Stimulated activated CD8-positive, alpha-beta memory T cell treated with anti-CD3 and anti-CD28 coated beads, Interleukin-2, amount 100 ng/mL, for 48 hours (primary cell): ENCODE data around the gene KLK13.

Experiments
- DNase-seq, 2 donors: peaks; one replicate each; pipeline ENCODE4 v3.0.0-alpha.2; 2020; ENCODE audit warnings: low read depth in 2 of 2

Gene KLK13

DNA sequence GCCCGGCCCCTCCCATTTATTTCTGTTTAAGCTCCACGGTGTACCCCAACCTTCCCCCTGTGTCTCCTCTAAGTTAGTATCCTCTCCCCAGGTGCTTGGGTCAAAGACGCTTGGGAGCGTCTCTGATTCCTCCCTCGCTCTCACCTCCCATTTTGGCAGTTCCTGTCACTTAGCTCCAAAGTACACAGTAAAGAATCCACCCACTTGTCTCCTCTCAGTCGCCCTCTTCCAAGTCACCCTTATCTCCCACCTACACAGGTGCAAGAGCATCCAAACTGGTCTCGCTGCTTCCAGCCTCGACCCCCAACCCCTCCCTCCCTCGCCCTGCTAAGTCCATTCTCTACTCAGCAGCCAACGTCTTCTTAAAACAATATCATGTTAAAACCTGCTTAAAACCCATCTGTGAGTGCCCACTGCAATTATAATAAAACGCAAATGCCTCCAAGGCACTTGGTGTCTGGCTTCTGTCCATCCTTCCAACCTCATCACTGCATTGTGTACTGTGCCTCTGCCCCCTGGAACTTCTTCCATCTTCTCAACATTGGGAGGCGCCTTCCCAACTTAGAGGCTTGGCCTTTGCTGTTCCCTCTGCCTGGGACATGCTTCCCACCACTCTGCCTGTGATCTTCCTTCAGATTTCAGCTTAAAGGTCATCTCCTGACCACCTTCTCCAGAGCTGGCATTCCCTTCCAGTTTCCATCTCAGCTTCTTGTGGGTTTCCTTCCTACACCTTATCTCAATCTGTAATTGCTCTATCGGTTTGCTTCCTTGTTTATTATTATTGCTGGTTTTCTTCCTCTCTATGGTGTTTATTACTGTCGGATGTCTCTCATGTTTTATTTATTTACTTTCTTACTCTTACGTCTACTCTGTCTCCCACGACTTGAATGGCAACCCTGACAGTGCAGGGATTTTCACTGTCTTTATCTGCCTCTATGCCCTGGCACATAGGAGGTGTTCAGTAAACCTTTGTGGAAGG, 27.3 kb upstream of the KLK13 start:
- DNase-seq: no peak

DNA sequence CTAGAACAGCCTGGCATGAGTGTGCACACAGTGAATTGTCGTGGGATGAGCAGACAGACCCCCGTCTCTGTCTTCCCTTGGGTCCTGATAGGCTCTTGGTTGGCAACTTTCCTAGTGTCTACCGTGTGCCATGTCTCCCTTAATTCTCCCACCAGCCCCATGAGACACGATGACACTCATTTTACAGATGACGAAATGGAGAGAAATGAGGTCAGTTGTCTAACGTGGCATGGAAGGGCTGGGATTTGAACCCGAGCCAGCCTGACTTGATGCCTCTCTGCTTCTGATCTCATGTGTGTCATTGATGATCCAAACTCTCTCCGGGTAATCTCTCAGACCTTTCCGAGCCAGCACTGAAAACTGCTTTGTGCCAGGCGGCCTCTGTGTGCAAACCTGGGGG, 26.2 kb upstream of the KLK13 start:
- no peak for DNase-seq

DNA sequence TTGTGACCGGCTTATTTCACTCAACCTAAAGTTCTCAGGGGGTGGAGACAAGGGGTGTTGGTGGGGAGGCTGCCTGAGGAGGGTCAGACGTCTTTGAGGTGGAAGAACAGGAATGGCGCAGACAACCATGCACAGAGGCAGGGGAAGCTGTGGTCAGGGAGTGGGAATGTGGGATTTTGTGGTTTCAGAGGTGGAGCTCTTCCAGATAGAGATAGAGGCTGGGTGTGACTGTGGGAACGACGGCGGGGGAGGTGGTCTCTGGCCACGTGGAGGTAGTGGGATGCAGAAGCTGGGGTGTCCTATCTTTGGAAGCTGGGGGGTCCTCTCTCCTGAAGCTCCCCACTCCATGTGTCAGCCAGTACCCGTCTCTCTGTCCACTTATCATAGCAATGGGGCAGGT, 25.6 kb upstream of the KLK13 start:
- no peak for DNase-seq

DNA sequence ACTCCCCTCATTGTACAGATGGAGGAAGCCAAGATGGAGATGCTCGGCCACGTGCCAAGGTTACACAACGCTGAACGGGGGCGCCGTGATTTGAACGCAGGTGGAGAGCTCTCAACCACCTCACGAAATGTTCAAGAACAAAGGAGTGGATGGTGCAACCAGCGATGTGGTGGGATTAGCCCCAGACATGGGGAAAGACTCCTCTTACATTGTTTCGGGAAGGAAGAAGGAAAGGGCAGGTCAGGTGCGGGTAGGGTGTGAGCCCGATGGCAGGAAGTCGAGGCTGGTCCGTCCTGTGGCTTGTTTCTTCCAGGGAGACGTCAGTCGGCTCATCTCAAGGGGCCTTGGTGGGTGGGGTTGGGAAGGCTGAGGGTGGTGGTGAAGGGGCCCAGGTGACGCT, 24.9 kb upstream of the KLK13 start:
- no peak for DNase-seq

DNA sequence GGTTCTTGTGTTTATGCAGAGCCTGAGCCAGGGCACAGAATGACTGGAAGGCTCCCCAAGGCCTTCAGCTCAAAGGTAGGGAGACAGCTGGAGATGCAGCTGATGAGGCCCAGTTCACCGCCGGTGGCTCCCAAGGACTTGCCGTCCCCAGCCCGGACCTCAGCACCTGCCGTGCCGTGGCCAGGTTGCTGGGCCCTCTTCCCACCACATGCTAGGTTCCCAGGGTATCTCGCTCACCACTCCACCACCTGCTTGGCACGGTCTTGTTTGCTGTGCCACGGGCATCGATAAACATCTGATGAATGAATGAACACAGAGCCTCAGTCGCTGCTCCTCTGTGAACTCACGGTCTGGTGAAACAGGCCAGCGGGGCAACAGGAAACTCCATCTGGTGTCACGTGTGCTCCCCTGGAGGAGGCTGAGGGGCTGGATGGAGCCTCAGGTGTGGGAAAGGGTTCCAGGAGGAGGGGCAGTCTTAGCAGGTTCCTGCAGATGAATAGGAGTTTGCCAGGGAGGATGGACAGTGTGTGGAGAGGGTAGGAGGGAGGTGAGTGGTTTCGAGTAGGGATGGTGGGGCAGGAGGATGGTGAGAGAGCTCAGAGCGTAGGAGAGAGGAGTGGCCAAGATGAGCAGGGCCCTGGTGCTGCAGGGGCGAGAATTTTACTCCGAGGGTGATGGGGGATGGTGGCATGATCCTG, 21.4 kb upstream of the KLK13 start:
- no peak for DNase-seq

DNA sequence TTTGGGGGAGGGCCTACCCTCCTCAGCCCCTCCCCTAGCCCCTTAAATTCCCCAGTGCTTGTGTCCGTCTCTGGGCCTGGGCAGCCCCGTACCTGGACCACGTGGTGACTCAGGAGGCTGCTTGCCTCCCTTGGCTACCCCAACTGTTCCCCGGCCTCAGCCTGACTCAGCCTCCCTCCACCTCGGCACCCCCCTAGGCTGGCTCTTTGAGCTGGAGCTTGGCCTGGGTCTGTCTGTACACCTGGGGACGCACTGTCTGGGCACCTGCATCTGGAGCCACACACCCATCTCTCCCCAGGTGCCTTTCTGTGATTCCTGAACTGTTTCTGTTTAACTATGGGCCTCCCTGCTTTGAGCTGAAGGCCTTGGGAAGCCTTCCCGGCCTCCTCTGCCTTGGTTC, 19.6 kb upstream of the KLK13 start:
- no peak for DNase-seq

DNA sequence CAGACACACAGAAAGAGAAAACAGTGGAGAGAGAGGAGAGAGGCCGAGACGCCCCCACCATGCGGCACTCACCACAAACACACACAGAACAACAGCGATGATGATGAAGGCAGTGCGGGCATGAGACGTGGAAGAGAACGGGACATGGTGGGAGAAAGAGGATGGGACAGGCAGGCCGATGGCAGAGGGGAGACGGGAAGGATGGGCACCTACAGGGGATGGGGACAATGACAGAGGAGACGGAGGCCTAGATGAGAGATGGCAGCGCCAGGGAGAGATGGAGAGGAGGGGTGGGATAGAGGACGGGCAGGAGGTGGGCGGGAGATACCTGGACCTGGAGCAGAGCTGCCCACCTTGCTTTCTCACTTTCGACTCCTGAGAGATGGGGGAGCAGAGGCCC, 18.9 kb upstream of the KLK13 start:
- DNase-seq: no peak

DNA sequence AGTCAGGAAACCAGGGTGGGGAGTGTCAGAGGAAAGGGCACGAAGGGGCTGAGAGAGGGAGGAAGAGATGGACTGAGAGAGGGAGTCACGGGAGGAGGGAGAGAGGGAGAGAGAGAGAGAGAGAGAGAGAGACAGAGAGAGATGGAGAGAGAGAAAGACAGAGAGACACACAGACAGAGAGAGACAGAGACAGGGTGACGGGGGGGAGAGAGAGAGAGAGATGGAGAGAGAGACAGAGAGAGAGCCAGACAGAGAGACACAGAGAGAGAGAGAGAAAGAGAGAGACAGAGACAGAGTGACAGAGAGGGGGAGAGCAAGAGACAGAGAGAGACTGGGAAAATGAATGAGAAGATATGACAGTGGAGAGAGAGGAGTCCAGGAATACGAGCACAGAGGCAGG, 18.3 kb upstream of the KLK13 start:
- DNase-seq: no peak

DNA sequence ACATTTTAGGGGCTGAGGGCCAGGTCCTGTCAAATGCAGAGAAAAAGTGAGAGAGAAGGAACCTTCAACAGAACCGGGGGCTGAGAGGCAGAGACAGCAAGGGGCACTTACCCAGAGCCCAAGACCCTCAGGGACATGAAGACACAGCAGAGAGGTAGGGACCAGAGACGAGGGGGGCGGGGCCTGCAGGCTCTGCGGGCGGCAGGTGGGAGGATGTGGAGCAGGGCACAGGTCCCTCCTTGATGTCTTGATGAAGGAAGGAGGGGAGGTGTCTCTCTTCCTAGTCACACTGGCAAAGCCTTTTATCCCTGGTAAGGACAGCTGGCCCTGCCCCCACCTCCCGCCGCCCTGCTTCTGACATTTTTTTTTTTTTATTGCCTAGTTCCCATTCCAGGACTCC, 17.7 kb upstream of the KLK13 start, which contains the start of gene KLK14:
TSS of gene KLK14 (minus strand) at position 277 of the 400 bp plus-strand sequence. CDS start at position 4, 273 bp downstream.
- no peak for DNase-seq

DNA sequence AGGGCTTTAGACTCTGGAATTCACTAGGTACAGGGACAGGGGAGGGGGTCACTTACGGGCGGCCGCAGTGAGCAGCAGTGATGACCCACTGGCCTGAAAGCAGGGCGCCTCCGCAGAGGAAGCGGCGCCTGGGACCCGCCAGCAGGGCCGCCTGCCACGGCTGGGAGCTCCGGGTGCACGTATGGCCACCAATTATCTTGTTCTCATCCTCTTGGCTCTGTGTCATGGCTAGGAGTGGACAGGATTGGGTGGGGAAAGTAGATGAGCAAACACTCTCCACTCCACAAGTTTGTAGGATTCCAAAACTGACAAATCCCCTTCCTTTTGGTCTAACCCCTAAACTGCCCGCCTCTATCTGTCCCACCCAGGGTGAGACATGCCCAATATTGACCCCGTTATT, 16.6 kb upstream of the KLK13 start:
- no peak for DNase-seq

DNA sequence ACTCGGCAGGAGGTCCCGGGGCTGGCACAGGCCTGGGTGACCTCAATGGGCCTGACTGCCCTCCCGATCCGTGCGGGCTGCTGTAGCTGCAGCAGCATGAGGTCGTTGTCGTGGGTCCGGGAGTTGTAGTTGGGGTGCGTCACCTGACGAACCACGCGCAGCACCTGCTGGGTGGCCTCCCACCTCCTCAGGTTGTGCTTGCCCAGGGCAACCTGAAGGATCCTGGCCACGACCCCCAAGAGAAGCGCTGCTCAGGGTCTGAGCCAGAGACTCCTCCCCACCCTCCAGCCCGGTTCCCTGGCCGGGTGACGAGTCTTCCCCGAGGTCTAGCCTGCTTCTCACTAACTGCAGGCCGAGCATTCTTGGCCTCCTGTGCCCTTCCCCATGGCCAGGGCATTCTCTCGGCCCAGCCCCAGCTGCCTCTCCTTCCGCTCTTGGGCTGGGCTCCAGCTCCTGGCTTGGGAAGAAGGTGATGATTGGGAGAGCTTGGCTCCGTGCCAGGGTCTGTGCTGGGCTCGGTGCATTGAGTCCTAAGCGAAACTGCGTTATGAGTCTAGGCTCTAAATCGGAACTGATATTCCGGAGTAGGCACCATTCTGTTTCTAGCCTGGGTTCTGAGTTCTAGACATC, 14.7 kb upstream of the KLK13 start:
- DNase-seq: no peak

DNA sequence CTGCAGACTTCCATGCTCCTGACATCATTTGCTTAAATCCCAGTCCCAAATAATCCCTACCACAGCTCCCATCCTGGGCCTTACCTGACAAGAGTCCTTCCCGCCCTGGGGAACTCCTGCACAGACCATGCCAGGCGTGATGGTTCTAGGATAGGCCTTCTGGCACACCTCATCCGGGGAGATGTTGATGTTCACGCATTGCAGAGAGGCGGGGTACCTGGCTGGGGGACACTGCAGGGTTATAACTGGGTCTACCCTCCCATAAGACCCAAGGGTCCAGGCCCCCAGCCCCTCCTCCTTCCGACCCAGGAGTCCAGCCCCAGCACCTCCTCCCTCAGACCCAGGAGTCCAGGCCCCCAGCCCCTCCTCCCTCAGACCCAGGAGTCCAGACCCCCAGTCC, 13.8 kb upstream of the KLK13 start:
- no peak for DNase-seq

DNA sequence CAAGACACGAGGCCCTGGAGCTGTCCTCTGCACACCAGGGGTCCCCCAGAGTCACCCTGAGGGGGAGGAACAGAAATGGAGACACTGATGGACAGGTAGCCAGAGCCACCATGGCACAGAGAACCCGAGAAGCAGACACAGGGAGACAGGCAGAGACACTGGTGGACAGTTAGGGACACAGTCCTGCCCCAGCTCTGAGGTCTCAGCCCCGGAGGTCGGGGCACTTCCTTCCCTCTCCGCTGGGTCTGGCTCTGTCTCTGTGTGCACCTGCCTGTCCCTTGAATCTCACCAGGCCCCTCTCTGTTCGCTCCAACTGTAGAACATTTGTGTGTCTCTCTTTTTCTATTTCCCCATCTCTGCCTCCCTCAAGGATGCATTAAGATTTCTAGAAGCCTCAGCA, 13.2 kb upstream of the KLK13 start:
- DNase-seq: no peak

DNA sequence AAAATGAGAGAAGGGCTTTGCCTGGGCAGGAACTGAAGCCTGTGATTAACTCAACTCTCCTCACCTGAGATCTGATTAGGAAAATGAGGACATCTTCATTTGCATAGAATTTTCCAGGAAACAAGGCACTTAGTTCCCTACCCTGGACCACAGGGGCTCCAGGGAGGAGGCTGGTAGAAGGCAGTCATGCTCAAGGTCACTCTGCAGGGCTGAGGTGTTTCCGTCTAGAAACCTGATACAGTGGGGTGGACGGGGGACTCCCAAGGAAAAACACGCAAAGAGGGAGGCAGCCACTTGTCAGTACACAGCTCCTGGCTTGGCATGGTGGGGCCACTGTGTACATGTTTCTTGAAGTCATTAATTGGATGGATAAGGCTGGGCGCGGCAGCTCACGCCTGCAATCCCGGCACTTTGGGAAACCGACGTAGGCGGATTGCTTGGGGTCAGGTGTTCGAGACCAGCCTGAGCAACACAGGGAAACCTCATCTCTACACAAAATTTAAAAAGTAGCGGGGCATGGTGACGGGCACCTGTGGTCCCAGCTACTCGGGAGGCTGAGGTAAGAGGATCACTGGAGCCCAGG, 11.8 kb upstream of the KLK13 start:
- DNase-seq: no peak

DNA sequence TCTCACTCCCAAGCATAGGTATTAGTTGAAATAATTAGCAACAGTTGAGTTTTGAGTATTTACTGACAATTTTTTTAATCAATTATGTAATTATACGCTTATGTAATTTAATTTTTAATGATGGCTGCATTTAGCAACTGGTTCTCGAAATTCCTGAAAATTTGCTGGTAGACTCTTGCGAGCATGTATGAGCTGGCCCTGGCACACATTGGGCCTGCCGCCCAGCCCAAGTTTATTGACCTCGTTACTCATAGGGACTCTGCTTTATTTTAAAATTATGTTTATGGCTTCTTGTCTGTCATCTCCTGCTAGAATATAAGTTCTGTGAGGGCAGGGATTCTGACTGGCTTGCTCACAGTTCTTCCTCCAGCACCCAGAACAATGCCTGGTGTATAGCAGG, 11.1 kb upstream of the KLK13 start:
- DNase-seq: no peak

DNA sequence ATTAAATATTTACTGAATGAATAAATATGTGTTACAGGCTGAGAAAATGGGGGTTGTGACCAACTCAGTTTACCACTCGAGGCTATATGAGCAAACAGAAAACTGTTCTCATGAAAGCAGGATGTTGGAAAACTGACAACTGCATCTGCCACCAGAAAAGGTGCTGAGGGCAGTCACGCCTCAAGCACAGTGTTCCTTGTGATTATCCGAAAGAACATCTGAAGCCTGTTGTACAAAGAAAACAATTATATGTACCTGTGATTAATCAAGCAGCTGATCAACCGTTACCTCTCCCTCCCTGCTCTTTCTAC, 6.2 kb upstream of the KLK13 start:
- no peak for DNase-seq

DNA sequence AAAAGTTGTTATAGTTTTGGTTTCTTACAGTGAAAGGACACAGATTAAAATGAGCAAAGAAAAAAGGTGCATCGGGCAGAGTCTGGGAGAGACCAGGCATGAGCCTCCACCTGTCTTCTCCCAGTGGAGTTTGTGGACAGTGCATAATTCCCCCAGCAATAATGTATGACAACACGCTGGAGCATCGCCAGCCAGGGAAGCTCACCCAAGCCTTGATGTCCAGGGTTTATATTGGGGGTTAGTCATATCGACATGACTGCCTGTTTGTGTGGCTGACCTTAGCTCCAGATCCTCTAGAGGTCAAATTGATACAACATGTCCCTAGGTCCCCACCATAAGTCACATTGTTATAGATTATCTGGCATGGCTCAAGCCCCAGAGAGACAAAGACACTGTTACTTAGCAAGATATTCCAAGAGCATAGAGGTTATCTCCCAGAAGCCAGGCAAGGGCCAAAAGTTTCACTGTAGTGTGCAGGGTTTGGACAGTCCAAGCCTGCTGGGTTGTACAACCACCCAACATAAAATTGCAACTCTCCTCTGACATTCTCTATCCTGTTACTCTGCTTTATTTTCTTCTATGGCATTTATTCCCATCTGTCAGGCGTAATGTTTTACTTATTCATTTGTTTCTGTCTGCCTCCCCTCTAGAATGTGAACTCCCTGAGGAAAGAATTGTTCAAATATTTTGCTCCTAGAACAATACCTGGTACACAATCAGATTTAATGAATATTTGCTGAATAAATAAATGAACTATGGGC, 5.6 kb upstream of the KLK13 start:
- no peak for DNase-seq

DNA sequence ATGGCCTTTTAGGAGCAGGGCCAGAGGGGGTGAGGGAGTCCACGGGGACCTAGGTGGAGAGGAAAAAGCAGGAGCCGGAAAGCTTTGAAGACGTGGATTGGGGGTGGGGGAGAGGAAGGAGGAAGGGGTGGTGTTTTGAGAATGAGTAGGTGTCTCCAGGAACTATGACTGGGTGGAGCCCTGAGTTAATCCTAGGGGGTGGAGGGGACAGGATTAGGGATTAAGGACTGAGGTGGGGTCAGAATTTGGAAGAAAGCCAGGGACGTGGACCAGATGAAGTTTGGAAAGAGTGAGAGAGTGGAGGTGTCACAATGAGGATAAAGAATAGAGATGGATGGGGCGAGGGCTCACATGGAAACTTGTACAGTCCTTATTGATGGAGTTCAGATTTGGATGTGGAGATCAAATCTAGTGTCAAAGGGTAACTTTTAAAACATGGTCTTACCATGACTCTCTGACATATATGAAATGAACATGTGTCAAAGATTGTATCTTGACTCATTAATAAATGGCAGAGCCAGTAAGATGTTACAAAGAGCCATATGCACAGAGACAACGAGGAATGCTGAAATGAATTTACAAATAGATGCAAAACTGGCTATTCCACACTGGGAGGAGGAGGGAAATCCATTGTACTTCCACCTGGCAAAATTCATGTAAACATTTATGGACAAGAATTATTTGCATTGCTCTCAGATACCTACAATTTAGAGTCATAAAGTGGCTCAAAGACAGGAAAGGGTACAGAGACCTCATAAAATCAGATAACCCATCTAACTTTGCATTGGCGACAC, 1.7 kb upstream of the KLK13 start:
- no peak for DNase-seq

DNA sequence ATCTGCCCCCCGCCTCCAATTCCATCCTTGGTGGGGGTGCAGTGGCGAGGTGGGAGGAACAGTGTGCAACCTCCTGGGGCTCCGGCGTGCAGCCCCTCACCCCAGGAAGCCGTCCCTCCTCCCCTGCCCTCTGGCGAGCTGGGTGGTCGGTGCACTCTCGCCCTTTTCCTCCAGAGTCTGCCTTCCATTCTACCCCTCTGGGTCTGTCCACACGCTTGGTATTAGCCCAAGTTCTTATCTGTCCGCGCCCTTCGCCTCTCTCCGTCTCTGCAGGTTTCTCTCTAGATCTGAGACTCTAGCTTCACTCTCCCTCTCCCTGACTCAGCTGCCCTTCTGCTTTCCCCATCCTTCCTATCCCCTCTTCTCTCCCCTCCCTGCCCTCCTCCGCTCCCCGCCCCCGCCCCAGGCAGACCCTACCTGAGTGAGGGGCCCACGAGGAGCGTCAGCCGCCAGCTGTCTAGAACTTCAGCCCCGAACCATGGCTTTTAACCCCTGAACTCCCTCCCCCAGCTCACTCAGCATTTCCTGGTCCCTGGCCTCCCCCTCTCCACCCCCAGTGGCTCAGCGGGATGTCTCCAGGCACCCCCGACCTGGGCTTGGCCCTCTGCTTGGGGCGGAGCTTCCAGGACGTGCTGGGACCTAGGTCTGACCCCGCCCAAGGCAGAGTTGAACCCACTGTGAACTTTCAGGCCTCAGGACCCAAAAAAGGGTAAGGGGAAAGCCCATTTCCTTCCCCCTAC, 499 bp upstream of the KLK13 start:
- DNase-seq: no peak

DNA sequence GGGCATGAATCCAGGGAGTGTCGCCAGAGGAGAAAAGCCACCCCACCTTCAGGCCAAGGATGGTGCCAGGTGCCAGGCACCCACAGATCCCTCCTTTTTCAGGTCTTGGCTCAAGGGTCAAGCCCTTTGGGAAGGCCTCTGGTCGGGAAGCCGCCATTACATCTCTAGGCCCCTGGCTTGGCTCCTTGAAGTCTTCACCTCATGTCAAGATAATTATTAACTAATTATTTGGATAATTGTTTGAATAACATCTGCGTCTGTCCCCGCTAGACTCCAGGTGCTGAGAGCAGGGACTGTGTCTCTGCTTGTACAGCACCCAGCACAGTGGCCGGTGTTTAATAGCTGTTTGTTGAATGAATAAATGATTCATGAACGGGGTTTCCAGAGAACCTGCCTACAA, 1.2 kb downstream of the KLK13 start:
- DNase-seq: no peak
